Fibroblast of skin of back (primary cell): Measurements from ENCODE around the gene LBR.

Source experiments
- DNase-seq: peaks from one replicate; pipeline ENCODE4 v3.0.0-alpha.2; 2013

LBR gene

DNA sequence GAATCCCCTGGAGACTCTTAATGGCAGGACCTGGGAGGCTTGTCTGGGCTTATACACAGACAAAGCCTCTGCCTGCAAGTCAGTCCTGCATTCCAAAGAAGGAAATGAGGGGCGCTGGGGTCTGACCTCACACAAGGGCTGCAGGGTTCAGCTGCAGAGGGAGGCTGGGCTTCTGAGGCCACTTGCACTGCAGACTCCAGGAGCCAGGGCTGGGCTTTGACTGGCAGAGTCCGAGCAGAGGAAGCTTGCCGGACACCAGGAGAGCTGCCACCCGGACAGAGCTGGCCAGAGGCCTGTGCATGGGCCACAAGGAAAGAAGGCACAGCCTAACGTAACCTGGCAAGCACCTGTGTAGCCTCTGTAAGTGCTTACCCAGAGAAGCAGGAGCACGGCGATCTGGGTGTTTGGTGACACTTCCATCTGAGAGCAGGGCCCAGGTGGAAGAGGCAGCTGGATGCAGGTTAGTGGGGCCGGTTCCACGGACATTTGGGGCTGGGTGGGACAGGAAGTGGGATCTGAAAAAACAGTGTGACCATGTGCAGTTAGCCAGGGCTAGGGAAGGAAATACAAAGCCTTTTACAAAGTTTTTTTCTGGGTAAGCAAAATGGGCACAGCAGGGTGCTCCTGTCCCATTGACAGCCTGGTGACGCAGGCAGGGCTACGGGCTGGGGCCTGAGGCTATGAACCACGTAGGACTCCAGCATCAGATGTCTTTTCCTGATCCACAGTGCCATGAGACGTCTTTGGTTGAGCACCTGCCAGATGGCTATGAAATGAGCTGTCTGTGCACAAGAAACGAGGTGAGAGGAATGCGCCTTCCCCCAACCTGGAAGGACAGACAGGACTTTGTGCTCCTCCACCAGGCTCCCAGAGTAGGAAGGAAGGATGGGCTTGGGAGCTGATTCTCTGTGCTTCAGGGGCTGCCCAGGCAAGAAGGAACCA lies 37.3 kb upstream of the LBR start:
- no peak for DNase-seq

DNA sequence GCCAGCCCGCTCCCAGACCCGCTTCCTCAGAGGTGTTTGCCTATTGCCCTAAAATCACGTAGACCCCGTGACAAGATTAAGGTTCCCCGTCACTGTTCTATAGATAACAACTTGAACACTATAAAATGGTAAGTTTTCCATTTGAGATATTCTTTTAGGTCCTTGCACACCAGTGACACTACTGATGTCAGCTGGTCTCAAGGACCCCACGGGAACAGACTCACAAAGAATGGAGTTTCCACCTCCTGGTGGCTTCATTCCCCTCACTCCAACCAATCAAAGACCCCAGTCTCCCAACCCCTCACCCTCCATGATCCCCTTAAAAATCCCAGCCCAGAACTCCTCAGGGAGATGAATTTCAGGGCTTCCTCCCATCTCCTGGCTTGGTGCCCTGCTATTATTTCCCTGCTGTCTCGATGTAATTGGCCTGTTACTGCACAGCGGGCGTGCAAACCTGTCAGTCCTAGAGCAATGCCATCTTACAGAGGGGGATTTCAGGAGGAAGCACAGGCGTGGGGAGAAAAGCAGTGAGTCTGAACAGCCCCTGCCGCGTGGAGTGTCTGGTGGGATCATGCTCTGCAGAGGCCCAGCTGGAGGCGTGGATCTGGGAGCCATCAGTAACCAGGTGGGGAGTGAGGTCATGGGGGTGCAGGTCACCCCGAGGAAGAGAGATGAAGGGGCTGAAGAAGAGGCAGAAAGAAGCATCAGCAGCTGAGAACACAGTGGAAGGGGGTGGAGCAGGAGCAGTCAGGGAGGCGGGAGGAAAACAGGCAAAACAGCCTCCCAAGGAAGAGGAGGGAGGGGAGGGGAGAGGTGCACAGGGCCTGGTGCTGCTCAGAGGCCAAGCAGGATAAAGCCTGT lies 35.1 kb upstream of the LBR start:
- no peak for DNase-seq

DNA sequence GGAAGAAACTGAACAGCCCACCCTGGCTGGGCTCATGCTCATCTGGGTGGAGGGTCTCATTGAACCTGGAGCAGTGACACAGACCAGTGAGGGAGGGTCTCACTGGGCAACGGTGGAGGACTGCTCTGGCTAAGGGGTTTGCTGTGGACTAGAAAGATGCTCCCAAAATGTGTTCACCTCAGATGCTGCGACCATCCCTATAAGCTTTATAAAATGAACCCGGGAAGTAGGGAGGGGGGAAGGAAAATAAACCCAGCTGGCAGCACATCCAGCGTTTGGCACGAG lies 34.5 kb upstream of the LBR start:
- DNase-seq: no peak

DNA sequence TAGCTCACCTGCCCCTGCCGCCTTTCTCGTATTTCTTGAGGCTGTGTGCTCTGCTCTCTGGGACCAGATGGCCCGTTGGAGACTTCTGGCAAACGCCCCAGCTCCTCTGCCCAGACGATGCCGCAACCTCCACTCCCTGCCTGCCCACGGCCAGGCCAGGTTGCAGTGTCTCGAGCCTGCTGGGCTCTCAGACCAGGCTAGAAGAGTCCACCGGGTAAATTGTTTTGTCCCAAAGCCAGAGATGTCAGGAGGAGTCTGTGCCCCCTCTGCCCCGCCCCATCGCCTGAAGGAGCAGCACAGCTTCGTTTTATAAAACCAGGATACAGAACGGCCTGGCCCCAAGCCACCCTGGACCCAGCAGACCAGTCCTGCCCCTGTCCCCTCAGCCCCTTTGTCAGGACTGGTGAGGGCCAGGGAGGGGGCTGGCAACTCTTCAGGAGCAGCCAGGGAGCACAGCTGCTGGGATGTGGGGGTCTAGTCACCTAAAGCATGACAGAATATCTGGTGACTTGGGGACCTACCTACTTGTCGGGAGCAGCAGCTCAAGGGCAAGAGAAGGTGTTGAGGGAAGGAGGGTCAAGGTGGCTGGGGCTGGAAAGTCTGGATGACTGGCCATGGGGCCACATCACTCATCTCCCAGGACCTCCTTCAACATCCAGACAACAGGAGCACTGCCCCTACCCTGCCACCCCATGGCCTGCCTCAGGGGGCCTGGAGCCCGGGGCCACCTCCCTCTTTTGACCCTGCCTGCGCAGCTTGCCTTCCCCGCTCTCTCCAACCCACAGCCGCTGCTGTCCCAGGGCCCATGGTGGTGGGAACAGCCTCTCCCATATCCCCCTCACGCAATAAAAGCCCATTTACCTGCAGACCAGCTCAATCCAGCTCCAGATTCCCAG lies 33.9 kb upstream of the LBR start:
- no peak for DNase-seq

DNA sequence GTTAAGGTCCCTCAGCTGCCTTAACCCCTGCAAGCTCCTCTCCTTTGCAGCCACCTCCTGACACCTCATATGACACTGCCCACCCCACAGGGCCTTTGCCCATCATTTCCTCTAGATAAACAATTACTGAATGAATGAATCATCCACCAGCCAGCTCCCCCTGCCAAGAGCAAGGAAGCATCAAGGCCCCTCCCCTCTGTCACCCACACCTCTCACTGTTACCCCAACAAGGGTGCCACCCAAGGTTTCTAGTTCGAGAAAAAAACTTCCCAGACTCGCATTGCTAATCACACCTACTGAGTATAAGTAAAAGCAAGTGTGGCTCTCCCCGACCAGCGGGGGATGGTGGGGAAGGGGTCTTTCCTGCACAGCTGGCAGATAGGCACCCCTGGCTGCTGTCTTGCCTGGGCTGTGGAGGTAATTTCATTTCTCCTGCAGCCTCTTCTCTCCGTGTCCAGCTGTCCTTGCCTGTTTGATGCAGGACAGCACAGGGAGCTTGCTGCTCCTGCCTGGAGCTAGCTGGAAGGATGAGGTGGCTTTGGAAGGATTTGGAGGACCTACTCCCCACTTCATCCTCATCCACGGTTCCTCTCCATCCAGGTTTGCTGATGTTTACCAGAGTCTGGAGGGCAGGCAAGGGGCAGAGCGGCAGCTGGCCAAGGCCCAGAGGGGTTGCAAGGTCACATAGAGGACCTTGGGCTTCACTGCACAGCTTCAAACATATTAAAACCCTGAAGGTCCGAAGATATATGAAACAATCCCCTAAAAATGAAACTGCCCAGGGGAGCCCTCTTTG lies 33.1 kb upstream of the LBR start:
- DNase-seq: peak; percentile 46

DNA sequence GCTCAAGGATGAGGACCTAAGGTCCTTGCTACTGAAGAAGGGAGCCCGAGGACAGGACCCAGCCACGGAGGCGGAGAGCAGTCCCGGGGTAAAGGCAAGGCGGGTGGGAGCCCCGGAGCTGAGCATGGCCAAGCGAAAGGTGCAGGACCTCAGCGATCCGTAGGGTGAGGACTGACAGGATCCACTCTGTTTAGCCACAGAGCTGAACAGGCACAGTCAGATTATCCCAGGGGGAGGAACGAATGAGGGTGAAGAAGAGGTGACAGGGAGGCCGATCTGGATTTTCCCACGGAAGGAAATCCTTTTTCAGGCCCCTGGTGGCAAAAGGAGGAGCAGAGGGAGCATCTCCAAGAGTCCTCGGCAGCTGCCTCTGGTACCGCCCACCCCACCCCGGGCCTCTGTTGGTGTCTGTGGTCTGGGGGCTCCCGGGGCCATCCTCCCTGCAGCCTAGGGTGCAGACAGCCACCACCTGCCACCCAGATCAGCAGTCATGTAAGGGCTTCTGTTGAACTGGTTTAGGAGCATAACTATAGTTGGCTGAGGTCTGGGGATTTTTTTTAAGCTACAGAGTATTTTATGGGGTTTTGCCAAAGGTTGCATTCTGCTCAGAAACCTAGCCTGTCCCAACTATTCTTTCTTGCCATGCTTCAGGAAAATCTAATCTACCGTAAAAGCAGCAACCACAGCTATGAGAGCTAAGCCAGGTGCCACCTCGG lies 32.3 kb upstream of the LBR start:
- no peak for DNase-seq

DNA sequence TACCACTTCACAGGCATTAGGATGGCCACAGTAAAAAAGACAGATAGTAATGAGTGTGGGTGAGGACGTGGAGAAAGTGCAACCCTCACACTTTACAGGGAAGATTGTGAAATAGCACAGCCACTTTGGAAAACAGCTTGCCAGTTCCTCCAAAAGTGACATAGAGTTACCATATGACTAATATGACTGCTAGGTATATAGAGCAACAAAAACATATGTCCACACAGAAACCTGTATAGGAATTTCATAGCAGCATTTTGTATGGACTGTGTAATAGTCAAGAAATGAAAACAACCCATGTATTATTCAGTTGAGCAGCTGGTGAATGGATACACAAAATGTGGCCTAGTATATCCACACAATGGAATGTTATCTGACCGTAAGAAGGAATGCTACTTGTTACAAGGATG lies 30.4 kb upstream of the LBR start:
- DNase-seq: peak; percentile 85

DNA sequence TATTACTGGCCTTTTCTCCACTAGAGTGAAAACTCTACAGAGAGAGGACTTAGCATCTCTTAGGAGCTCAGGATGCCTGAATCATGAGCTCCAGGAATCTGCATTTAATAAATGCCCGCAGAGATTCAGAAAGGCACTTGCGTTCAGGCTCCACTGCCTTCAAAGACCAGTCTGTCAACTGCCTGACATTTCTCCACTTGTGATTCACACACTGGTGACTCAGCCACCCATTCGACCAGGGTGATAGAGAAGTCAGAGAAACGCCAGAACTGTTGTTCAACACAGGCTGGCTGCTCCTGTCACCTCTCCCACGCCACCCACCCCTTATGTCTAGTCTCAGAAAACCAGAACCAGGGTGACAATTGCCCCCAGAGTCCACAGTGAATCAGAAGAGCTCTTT lies 26.9 kb upstream of the LBR start:
- peak; percentile 87 for DNase-seq

- no peak for DNase-seq
Observed at GRCh38 chr1:225453797-225454648, 26.2 kb upstream of the LBR start.

DNA sequence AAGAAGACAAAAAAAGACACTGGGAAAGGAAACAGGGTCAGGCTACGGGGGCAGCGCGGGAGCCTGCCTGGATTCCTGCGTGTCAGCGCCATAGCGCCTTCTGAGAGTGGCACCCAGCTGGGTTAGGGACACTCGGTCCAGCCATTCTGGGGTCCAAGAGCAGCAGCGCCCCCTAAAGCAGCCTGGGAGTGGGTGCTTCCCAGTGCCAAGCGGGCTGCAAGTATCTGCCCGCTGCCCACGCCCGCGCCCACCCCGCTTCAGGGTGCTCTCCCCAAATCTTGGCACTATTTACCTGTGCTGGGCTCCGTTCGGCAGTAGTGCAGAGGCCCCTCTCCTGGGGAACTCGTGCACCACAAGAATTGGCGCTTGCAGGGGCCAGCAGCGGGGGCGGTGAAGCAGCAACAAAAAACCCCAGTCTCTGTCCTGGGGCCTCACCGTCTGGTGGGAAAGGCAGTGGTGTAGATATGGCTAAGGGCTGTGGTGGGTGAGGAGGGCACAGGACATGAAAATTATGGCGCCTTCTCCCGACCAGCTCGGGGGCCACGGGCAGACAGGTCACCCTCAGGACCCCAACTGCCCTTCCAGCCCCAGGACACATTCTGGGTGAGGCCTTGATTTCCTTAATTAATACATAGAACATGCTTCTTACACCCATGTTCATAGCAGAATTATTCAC lies 24.1 kb upstream of the LBR start:
- DNase-seq: no peak

GRCh38 chr1:225451340-225451739 lies 23.5 kb upstream of the LBR start:
- no peak for DNase-seq

- no peak for DNase-seq
Observed at GRCh38 chr1:225450491-225451191, 22.8 kb upstream of the LBR start.

GRCh38 chr1:225449774-225450173 lies 21.9 kb upstream of the LBR start:
- no peak for DNase-seq

GRCh38 chr1:225449261-225449660 lies 21.4 kb upstream of the LBR start:
- DNase-seq: no peak

DNA sequence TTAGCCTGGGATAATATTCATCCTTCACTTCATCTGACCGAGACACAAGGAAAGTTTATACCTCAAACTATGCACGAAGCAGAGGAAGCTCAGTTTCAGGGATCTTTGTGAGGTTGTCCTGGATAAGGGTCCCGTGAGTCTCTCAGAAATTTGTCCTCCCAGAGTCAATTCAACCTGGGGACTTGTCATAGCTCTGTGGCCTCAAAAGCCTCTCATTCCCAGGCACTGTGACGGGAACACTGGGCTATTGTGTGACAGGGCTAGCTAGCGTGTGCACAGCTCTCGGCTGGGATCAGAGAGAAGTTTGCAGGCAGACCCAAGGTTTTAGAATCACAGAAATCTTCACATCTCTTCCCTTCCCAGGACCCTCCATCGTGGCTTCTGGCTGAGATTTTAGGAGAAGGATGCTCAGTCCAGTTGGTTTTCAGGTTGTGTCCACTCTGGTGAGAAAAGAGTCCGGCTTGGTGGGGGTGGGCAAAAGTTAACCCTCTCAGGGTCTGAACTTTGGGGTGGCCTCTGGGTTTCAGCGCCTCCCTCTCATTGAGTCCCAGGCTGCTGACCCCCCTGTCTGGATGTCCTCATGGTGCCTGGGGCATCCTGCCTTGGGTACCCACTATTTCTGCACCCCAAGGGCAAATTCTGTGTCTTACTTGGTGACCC lies 20.4 kb upstream of the LBR start:
- no peak for DNase-seq

- peak; percentile 30 for DNase-seq
Observed at GRCh38 chr1:225447650-225448089, 19.8 kb upstream of the LBR start.

DNA sequence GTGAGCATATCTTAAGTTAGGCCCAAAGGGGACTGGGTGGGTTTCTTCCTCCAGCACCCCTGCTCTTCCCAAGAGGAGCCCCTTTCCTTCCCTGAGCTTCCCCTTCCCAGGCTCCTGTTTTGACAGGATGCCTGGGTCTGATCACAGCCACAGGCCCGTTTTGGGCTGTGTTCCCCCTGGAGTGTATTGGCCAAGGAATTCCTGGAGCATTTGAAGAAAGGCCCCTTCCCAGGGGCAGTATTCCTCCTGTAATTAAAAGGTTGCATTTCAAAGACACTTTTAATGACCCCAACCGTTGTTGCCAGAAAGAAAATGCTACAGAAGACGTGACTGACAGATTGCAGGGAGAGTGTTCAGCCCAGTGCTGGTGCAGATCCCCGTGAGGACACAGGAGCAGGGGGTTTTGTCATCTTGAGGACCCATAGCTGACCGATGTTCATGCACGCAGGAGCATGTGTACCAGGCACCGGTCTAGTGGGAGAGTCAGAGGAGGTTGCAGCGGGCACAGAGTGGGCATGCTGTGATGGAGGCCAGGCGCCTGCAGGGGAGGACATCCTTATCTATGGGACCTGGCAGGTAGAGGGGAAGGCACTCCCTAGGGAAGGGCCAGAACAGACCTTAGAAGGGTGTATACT lies 19.3 kb upstream of the LBR start:
- DNase-seq: no peak

GRCh38 chr1:225446595-225446960 lies 18.7 kb upstream of the LBR start:
- no peak for DNase-seq
